ENCODE data around the gene TACSTD2.
"Not testable (repeated sequence)": the region's sequence is repeated elsewhere in the genome, so short reads cannot be mapped to it uniquely, and the experiment has no call there.

Gene TACSTD2

GRCh38 chr1:58586271-58586670, 9.2 kb upstream of the TACSTD2 start:
- no peak for DNase-seq

GRCh38 chr1:58585581-58586151, 8.6 kb upstream of the TACSTD2 start:
- DNase-seq: no peak

GRCh38 chr1:58585166-58585565, 8.1 kb upstream of the TACSTD2 start:
- no peak for DNase-seq

GRCh38 chr1:58584082-58584895, 7.2 kb upstream of the TACSTD2 start:
- DNase-seq: no peak

- DNase-seq: no peak
Observed at GRCh38 chr1:58583496-58583895, 6.4 kb upstream of the TACSTD2 start.

- not testable (repeated sequence) for DNase-seq
Observed at GRCh38 chr1:58582143-58582542, 5.1 kb upstream of the TACSTD2 start.

- DNase-seq: no peak
Observed at GRCh38 chr1:58581641-58582040, 4.6 kb upstream of the TACSTD2 start.

- no peak for DNase-seq
Observed at GRCh38 chr1:58580186-58580585, 3.1 kb upstream of the TACSTD2 start.

GRCh38 chr1:58577654-58578030, 590 bp upstream of the TACSTD2 start:
- DNase-seq: no peak

- peak in 1 of 2 experiments; percentile 56 for DNase-seq
Observed at GRCh38 chr1:58576325-58576726, 726 bp downstream of the TACSTD2 start.

- DNase-seq: no peak
Observed at GRCh38 chr1:58575551-58576324, 1.3 kb downstream of the TACSTD2 start.

- DNase-seq: no peak
Observed at GRCh38 chr1:58574816-58575215, 2.2 kb downstream of the TACSTD2 start.

- no peak for DNase-seq
Observed at GRCh38 chr1:58573705-58574591, 3.1 kb downstream of the TACSTD2 start.

GRCh38 chr1:58573138-58573537, 3.9 kb downstream of the TACSTD2 start:
- DNase-seq: no peak

- no peak for DNase-seq
Observed at GRCh38 chr1:58572690-58573089, 4.4 kb downstream of the TACSTD2 start.

- DNase-seq: no peak
Observed at GRCh38 chr1:58571616-58572015, 5.4 kb downstream of the TACSTD2 start.

GRCh38 chr1:58570817-58571216, 6.2 kb downstream of the TACSTD2 start:
- no peak for DNase-seq

- DNase-seq: no peak
Observed at GRCh38 chr1:58570094-58570493, 7.0 kb downstream of the TACSTD2 start.

GRCh38 chr1:58568911-58569310, 8.1 kb downstream of the TACSTD2 start:
- DNase-seq: no peak

GRCh38 chr1:58568271-58568860, 8.7 kb downstream of the TACSTD2 start:
- DNase-seq: no peak

GRCh38 chr1:58566339-58566738, 10.7 kb downstream of the TACSTD2 start:
- no peak for DNase-seq

GRCh38 chr1:58563715-58564114, 13.3 kb downstream of the TACSTD2 start:
- DNase-seq: not testable (repeated sequence)

Measured in NCI-H526 (cell line).